WTC11 (cell line): ENCODE measurements around the gene CDH20. TPM values are rescaled to one million over a fixed set of nuclear protein-coding genes. Genes with fewer than 3 reads are reported as not detected.

Experiments used
- ATAC-seq: fragments of 200-7000 bp; cut with Tn5 transposase; 2 replicates; pipeline ENCODE4 v1.10.0; 2021; ENCODE audit warnings: mild to moderate bottlenecking, moderate library complexity
- CTCF ChIA-PET: fragments of 300-600 bp; sonication (Branson Sonifier 250); formaldehyde crosslinking; loops from one replicate; lab custom pipeline; 2021; ENCODE audit warnings: antibody characterized with exemption; lab: Charles Lee
- POLR2A ChIA-PET: fragments of 350-600 bp; sonication (Branson Sonifier 250); formaldehyde crosslinking; loops from one replicate; lab custom pipeline; 2021; ENCODE audit warnings: antibody characterized with exemption; lab: Charles Lee
- DNase-seq: peaks from one replicate; pipeline ENCODE4 v3.0.0; 2021; ENCODE audit warnings: low spot score
- H3K27ac Mint-ChIP-seq: 2 replicates; pipeline ENCODE4 v1.8.0; 2021; ENCODE audit warnings: mixed read lengths
- H3K27me3 Mint-ChIP-seq: 2 replicates; pipeline ENCODE4 v1.8.0; 2021; ENCODE audit warnings: low read depth, mild to moderate bottlenecking, moderate library complexity, mixed read lengths
- H3K36me3 Mint-ChIP-seq: 2 replicates; pipeline ENCODE4 v1.8.0; 2021; ENCODE audit warnings: mixed read lengths
- H3K4me1 Mint-ChIP-seq: 2 replicates; pipeline ENCODE4 v1.8.0; 2022; ENCODE audit warnings: mixed read lengths
- H3K4me3 Mint-ChIP-seq: 2 replicates; pipeline ENCODE4 v1.8.0; 2021; ENCODE audit warnings: mild to moderate bottlenecking, moderate library complexity, mixed read lengths
- H3K9me3 Mint-ChIP-seq: 2 replicates; pipeline ENCODE4 v1.8.0; 2021; ENCODE audit warnings: mixed read lengths
- ATF1 ChIP-seq: sonication (generic); formaldehyde crosslinking; IDR thresholded peaks from 2 replicates; pipeline ENCODE4 v1.8.1; 2023; ENCODE audit warnings: mild to moderate bottlenecking, moderate library complexity, missing genetic modification reagents
- CBFB ChIP-seq: sonication (generic); formaldehyde crosslinking; IDR thresholded peaks from 2 replicates; pipeline ENCODE4 v1.8.1; 2022; ENCODE audit warnings: mild to moderate bottlenecking, low read depth, missing genetic modification reagents
- ETV6 ChIP-seq: sonication (generic); formaldehyde crosslinking; IDR thresholded peaks from 2 replicates; pipeline ENCODE4 v1.8.1; 2022; ENCODE audit warnings: mild to moderate bottlenecking, missing genetic modification reagents
- FOXK1 ChIP-seq: sonication (generic); formaldehyde crosslinking; IDR thresholded peaks from 2 replicates; pipeline ENCODE4 v1.8.0; 2022; ENCODE audit warnings: mild to moderate bottlenecking, moderate library complexity, missing genetic modification reagents
- MYBL2 ChIP-seq: sonication (generic); formaldehyde crosslinking; IDR thresholded peaks from 2 replicates; pipeline ENCODE4 v1.8.1; 2023; ENCODE audit warnings: mild to moderate bottlenecking, moderate library complexity, missing genetic modification reagents
- NR3C1 ChIP-seq: sonication (generic); formaldehyde crosslinking; conservative IDR thresholded peaks from 2 replicates; pipeline ENCODE4 v1.8.1; 2023; ENCODE audit warnings: low read depth, mild to moderate bottlenecking, missing genetic modification reagents
- SMAD4 ChIP-seq: sonication (generic); formaldehyde crosslinking; IDR thresholded peaks from 2 replicates; pipeline ENCODE4 v1.8.0; 2022; ENCODE audit warnings: mild to moderate bottlenecking, missing genetic modification reagents
- SOX15 ChIP-seq: fragments of 250-450 bp; sonication (Bioruptor Pico); IDR thresholded peaks from 2 replicates; pipeline ENCODE4 v1.9.0; 2021; ENCODE audit warnings: mild to moderate bottlenecking
- ZNF219 ChIP-seq: sonication (generic); formaldehyde crosslinking; IDR thresholded peaks from 2 replicates; pipeline ENCODE4 v1.8.0; 2023; ENCODE audit warnings: missing genetic modification reagents, mild to moderate bottlenecking, borderline replicate concordance
- total RNA-seq: library from RNA; stranded (reverse); gene quantifications from 3 replicates; pipeline ENCODE4 v1.2.3, GENCODE V29; 2021
- TF ChIP-seq, protein P1 (sequence below): sonication (generic); formaldehyde crosslinking; IDR thresholded peaks from 2 replicates; pipeline ENCODE4 v1.8.1; 2023; ENCODE audit warnings: mild to moderate bottlenecking, moderate library complexity, missing genetic modification reagents
- TF ChIP-seq, protein P2 (sequence below): sonication (generic); formaldehyde crosslinking; IDR thresholded peaks from 2 replicates; pipeline ENCODE4 v1.8.1; 2022; ENCODE audit warnings: mild to moderate bottlenecking, moderate library complexity, missing genetic modification reagents
- TF ChIP-seq, protein P3 (sequence below): sonication (generic); formaldehyde crosslinking; IDR thresholded peaks from 2 replicates; pipeline ENCODE4 v1.8.0; 2022; ENCODE audit warnings: mild to moderate bottlenecking, missing genetic modification reagents
- TF ChIP-seq, protein P4 (sequence below): fragments of 250-450 bp; sonication (Bioruptor Pico); IDR thresholded peaks from 2 replicates; pipeline ENCODE4 v1.9.0; 2021; ENCODE audit warnings: moderate library complexity, mild to moderate bottlenecking, inconsistent platforms, borderline replicate concordance
- TF ChIP-seq, protein P5 (sequence below): fragments of 250-450 bp; sonication (Bioruptor Pico); IDR thresholded peaks from 2 replicates; pipeline ENCODE4 v2.1.2; 2022; ENCODE audit warnings: mild to moderate bottlenecking, moderate library complexity

CDH20 gene
- total RNA-seq, 1 experiment from 2014 or later = 0.39 TPM

DNA sequence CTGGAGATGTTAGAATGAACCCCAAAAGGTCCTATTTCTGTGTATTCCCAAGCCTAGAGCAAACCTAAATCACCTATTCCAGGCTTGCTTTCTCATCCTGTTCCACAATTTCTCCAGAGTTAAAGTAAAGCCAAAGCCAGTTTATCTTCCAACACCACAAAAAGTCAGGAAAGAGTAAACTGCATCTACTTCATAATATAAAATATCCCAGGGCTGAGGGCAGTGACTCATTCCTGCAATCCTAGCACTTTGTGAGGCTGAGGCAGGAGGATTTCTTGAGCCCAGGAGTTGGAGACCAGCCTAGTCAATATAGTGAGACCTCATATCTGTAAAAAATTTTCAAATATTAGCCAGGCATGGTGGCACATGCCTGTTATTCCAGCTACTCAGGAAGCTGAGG, 241.4 kb downstream of the CDH20 start (continued):
- TF ChIP-seq, protein P1, sequence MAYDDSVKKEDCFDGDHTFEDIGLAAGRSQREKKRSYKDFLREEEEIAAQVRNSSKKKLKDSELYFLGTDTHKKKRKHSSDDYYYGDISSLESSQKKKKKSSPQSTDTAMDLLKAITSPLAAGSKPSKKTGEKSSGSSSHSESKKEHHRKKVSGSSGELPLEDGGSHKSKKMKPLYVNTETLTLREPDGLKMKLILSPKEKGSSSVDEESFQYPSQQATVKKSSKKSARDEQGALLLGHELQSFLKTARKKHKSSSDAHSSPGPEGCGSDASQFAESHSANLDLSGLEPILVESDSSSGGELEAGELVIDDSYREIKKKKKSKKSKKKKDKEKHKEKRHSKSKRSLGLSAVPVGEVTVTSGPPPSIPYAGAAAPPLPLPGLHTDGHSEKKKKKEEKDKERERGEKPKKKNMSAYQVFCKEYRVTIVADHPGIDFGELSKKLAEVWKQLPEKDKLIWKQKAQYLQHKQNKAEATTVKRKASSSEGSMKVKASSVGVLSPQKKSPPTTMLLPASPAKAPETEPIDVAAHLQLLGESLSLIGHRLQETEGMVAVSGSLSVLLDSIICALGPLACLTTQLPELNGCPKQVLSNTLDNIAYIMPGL (CRISPR knock-in tag) = no peak

DNA sequence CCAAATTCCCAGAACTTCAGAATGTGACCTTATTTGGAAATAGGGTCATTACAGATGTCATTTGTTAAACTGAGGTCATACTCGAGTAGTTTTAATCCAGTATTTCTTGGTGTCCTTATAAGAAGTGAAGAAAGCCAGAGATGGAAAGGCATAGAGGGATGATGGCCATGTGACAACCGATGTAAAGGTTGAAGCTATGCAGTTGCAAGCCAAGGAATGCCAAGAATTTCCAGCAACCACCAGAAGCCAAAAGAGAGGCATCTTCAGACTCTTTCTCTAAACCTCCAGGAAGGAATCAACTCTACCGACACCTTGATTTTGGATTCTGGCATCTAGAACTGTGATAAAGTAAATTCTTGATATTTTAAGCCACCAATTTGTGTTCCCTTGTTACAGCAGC, 242.2 kb downstream of the CDH20 start:
- TF ChIP-seq, protein P2, sequence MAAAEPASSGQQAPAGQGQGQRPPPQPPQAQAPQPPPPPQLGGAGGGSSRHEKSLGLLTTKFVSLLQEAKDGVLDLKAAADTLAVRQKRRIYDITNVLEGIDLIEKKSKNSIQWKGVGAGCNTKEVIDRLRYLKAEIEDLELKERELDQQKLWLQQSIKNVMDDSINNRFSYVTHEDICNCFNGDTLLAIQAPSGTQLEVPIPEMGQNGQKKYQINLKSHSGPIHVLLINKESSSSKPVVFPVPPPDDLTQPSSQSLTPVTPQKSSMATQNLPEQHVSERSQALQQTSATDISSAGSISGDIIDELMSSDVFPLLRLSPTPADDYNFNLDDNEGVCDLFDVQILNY (CRISPR knock-in tag) = no peak
- TF ChIP-seq FOXK1 (CRISPR knock-in tag) (no peak), MYBL2 (no peak), ATF1 (CRISPR knock-in tag) (no peak), ZNF219 (CRISPR knock-in tag) (no peak), SOX15 (CRISPR knock-in tag) (no peak)
- TF ChIP-seq, protein P3, sequence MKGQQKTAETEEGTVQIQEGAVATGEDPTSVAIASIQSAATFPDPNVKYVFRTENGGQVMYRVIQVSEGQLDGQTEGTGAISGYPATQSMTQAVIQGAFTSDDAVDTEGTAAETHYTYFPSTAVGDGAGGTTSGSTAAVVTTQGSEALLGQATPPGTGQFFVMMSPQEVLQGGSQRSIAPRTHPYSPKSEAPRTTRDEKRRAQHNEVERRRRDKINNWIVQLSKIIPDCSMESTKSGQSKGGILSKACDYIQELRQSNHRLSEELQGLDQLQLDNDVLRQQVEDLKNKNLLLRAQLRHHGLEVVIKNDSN (CRISPR knock-in tag) = 0 out of 2 replicates have a peak, but pooled peaks have one; percentile 27
- Mint-ChIP-seq H3K27ac (no peak overlapping the region), H3K9me3 (peaks cover 16% of the 10 kb centered on the region), H3K36me3 (peaks cover 5% of the 10 kb centered on the region; the same call in 1 of the 2 replicates), H3K27me3 (no peaks in the 10 kb centered on the region), H3K4me3 (no peak overlapping the region), H3K4me1 (peaks cover 11% of the 10 kb centered on the region)
- CTCF ChIA-PET = no interaction called here
- DNase-seq = no peak
- POLR2A ChIA-PET = no interaction called here
- ATAC-seq = peak; percentile 78

DNA sequence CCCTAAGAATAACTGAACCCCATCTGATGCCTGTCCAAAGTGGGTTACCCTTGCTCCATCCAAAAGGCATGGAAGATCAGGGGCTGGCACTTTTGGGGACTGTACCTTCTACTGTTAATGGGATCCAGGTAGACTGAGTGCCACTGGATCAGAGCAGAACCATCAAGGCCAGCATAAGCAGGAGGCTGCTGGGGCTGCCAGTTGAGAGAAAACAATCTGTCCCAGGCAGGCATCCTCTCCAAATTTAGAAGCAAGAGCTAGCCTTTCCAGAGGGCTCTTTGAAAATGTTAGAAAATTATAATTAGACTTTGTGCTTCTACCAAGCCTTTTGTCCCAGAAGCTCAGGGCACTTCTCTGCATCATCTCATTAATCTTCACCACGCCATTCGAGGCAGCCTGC, 245.6 kb downstream of the CDH20 start:
- peaks cover 23% of the 10 kb centered on the region for H3K4me1 Mint-ChIP-seq
- H3K9me3 Mint-ChIP-seq = peaks cover 6% of the 10 kb centered on the region
- ChIA-PET CTCF (no interaction called here), POLR2A (no interaction called here)
- peaks cover 16% of the 10 kb centered on the region for H3K27me3 Mint-ChIP-seq
- H3K4me3 Mint-ChIP-seq = no peak overlapping the region
- ATAC-seq (no peak), DNase-seq (no peak)
- no peak overlapping the region for H3K27ac Mint-ChIP-seq
- no peak for TF ChIP-seq CBFB (CRISPR knock-in tag)
- no peak for TF ChIP-seq SMAD4 (CRISPR knock-in tag)
- TF ChIP-seq, protein P4, sequence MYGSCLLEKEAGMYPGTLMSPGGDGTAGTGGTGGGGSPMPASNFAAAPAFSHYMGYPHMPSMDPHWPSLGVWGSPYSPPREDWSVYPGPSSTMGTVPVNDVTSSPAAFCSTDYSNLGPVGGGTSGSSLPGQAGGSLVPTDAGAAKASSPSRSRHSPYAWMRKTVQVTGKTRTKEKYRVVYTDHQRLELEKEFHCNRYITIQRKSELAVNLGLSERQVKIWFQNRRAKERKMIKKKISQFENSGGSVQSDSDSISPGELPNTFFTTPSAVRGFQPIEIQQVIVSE (CRISPR knock-in tag) = no peak
- 0 out of 2 replicates have a peak, but pooled peaks cover under 1% of the 10 kb centered on the region for H3K36me3 Mint-ChIP-seq

DNA sequence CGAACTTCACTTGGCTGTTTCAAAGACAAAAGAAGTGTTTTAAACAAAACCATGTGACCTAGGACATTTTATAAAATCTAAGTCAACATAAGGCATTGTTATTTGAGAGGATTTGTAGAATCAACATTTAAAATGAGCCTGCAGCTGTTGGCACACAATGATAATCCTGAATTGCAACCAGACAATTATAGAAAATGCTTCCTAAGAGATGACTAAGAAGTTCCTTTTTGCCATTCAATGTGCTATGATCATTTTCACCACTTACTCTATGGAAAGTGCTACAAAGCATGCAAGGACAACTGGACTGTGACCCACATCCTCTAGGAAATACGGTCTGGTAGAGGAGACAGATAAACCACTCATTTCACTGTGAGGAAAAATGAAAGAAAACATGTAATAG, 246.4 kb downstream of the CDH20 start:
- no peak for TF ChIP-seq NR3C1 (CRISPR knock-in tag)
- no peak for TF ChIP-seq ETV6 (CRISPR knock-in tag)
- TF ChIP-seq, protein P5, sequence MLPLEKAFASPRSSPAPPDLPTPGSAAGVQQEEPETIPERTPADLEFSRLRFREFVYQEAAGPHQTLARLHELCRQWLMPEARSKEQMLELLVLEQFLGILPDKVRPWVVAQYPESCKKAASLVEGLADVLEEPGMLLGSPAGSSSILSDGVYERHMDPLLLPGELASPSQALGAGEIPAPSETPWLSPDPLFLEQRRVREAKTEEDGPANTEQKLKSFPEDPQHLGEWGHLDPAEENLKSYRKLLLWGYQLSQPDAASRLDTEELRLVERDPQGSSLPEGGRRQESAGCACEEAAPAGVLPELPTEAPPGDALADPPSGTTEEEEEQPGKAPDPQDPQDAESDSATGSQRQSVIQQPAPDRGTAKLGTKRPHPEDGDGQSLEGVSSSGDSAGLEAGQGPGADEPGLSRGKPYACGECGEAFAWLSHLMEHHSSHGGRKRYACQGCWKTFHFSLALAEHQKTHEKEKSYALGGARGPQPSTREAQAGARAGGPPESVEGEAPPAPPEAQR = no peak
- Mint-ChIP-seq H3K27me3 (peaks cover 16% of the 10 kb centered on the region), H3K4me1 (peaks cover 23% of the 10 kb centered on the region), H3K27ac (no peak overlapping the region), H3K9me3 (no peaks in the 10 kb centered on the region; the same call in 1 of the 2 replicates), H3K36me3 (no peaks in the 10 kb centered on the region), H3K4me3 (no peak overlapping the region)
- CTCF ChIA-PET = no interaction called here
- ATAC-seq (no peak), DNase-seq (no peak)
- POLR2A ChIA-PET = no interaction called here
